H1 (cell line): ENCODE data around the gene CCDC12. TPM values are rescaled to one million over a fixed set of nuclear protein-coding genes. Genes with fewer than 3 reads are reported as not detected.

Source experiments
- CTCF ChIA-PET: fragments of 300-600 bp; sonication (Branson Sonifier 250); formaldehyde crosslinking; loops from one replicate; lab custom pipeline; 2021; ENCODE audit not compliant: partially characterized antibody; lab: Charles Lee
- POLR2A ChIA-PET: fragments of 300-600 bp; sonication (Branson Sonifier 250); formaldehyde crosslinking; loops from one replicate; lab custom pipeline; 2021; ENCODE audit warnings: inconsistent platforms; ENCODE audit not compliant: partially characterized antibody; lab: Charles Lee
- DNase-seq, 2 experiments: peaks; one replicate each; pipeline versions ENCODE4 v3.0.0 to v3.0.0-alpha.2; 2010 to 2022; ENCODE audit warnings: low spot score in 2 of 2, low read depth in 1 of 2, mixed read lengths in 1 of 2
- FAIRE-seq: peaks from 2 replicates; lab custom pipeline; 2011; peaks lifted over from hg19 to GRCh38; lab: Jason Lieb, UNC
- H2AFZ ChIP-seq: 2 replicates; pipeline ENCODE4 v1.8.1; 2012; ENCODE audit warnings: low read length, inconsistent platforms
- H2AK5ac ChIP-seq: 2 replicates; pipeline ENCODE4 v1.6.1; 2013; ENCODE audit warnings: low read depth, low read length
- H2BK120ac ChIP-seq: replicated peaks from 2 replicates; pipeline ENCODE3; 2013; ENCODE audit warnings: low read depth, low read length, inconsistent platforms
- H2BK12ac ChIP-seq: 2 replicates; pipeline ENCODE4 v1.6.1; 2013; ENCODE audit warnings: low read depth, low read length
- H2BK15ac ChIP-seq: 2 replicates; pipeline ENCODE4 v1.6.1; 2013; ENCODE audit warnings: low read length
- H2BK20ac ChIP-seq: 2 replicates; pipeline ENCODE4 v1.6.1; 2013; ENCODE audit warnings: low read length
- H2BK5ac ChIP-seq: 2 replicates; pipeline ENCODE4 v1.6.1; 2013; ENCODE audit warnings: low read depth, low read length
- H3K14ac ChIP-seq: 2 replicates; pipeline ENCODE4 v1.6.1; 2013; ENCODE audit warnings: inconsistent platforms; ENCODE audit not compliant: insufficient read length
- H3K18ac ChIP-seq: 2 replicates; pipeline ENCODE4 v1.6.1; 2013; ENCODE audit warnings: low read length; ENCODE audit errors: extremely low read depth
- H3K23ac ChIP-seq: 2 replicates; pipeline ENCODE4 v1.6.1; 2013; ENCODE audit warnings: inconsistent platforms; ENCODE audit not compliant: insufficient read length
- H3K23me2 ChIP-seq: 2 replicates; pipeline ENCODE4 v1.6.1; 2013; ENCODE audit warnings: low read depth, low read length
- H3K27ac ChIP-seq: 2 replicates; pipeline ENCODE4 v1.6.1; 2011; ENCODE audit warnings: low read depth, low read length, inconsistent platforms
- H3K27me3 ChIP-seq, 4 experiments: replicated peaks in 1 of 4; 1 replicate in 1 of 4; 2 replicates in 3 of 4; pipeline versions ENCODE4 v1.6.1 to v1.8.1; 2011 to 2013; ENCODE audit warnings: low read length in 3 of 4, mild to moderate bottlenecking in 3 of 4, inconsistent platforms in 2 of 4, mixed read lengths in 2 of 4, moderate library complexity in 1 of 4; ENCODE audit not compliant: control insufficient read depth in 3 of 4, insufficient read depth in 3 of 4; ENCODE audit errors: extremely low read depth in 1 of 4
- H3K36me3 ChIP-seq, 4 experiments: 2 replicates each; pipeline versions ENCODE4 v1.6.1 to v1.8.1; 2011 to 2013; ENCODE audit warnings: mild to moderate bottlenecking in 4 of 4, low read length in 3 of 4, moderate library complexity in 2 of 4, control low read depth in 1 of 4, inconsistent platforms in 1 of 4; ENCODE audit not compliant: insufficient read depth in 4 of 4, control insufficient read depth in 2 of 4
- H3K4ac ChIP-seq: replicated peaks from 2 replicates; pipeline ENCODE3; 2013; ENCODE audit warnings: low read length, low read depth, mixed read lengths, inconsistent platforms; ENCODE audit not compliant: insufficient read length
- H3K4me1 ChIP-seq, 4 experiments: replicated peaks in 1 of 4; 1 replicate in 1 of 4; 2 replicates in 3 of 4; pipeline versions ENCODE4 v1.6.1 to v1.8.1; 2011 to 2013; ENCODE audit warnings: low read length in 3 of 4, inconsistent platforms in 2 of 4, mixed read lengths in 1 of 4; ENCODE audit not compliant: insufficient read depth in 4 of 4, control insufficient read depth in 3 of 4
- H3K4me2 ChIP-seq, 2 experiments: 2 replicates each; pipeline versions ENCODE4 v1.6.1 to v1.8.1; 2011 to 2013; ENCODE audit warnings: low read depth in 2 of 2, low read length in 2 of 2, control low read depth in 1 of 2, inconsistent platforms in 1 of 2, mild to moderate bottlenecking in 1 of 2; ENCODE audit not compliant: insufficient read depth in 1 of 2
- H3K4me3 ChIP-seq, 4 experiments: fragments of 200-600, 300-600 bp in 1 of 4; sonication (generic), shearing (Covaris generic), sonication (Bioruptor Twin) in 1 of 4; 2 replicates each; pipeline versions ENCODE4 v1.5.1 to v1.8.1; 2011 to 2016; ENCODE audit warnings: low read length in 4 of 4, low read depth in 3 of 4, control low read depth in 2 of 4, inconsistent platforms in 2 of 4, mild to moderate bottlenecking in 2 of 4, mixed read lengths in 1 of 4, moderate library complexity in 1 of 4; ENCODE audit not compliant: insufficient read depth in 2 of 4; ENCODE audit errors: extremely low read depth in 1 of 4
- H3K56ac ChIP-seq: replicated peaks from 2 replicates; pipeline ENCODE3; 2013; ENCODE audit warnings: low read depth, mild to moderate bottlenecking, mixed read lengths, low read length, inconsistent platforms; ENCODE audit not compliant: insufficient read length
- H3K79me1 ChIP-seq: 2 replicates; pipeline ENCODE4 v1.6.1; 2013; ENCODE audit warnings: low read depth, low read length, control low read depth
- H3K79me2 ChIP-seq, 2 experiments: 2 replicates each; pipeline versions ENCODE4 v1.6.1 to v1.8.1; 2012 to 2013; ENCODE audit warnings: low read length in 2 of 2, mild to moderate bottlenecking in 2 of 2, inconsistent platforms in 1 of 2; ENCODE audit not compliant: insufficient read depth in 2 of 2, control insufficient read depth in 1 of 2
- H3K9ac ChIP-seq, 4 experiments: replicated peaks in 1 of 4; 1 replicate in 1 of 4; 2 replicates in 3 of 4; pipeline versions ENCODE4 v1.6.1 to v1.8.1; 2011 to 2013; ENCODE audit warnings: low read depth in 3 of 4, low read length in 3 of 4, control low read depth in 2 of 4, mild to moderate bottlenecking in 2 of 4, moderate library complexity in 2 of 4, inconsistent platforms in 1 of 4; ENCODE audit errors: extremely low read depth in 1 of 4
- H3K9me3 ChIP-seq, 2 experiments: 2 replicates each; pipeline versions ENCODE4 v1.6.1 to v1.8.1; 2012 to 2013; ENCODE audit warnings: mild to moderate bottlenecking in 2 of 2, moderate library complexity in 2 of 2, control low read depth in 1 of 2, inconsistent platforms in 1 of 2, low read depth in 1 of 2, low read length in 1 of 2, mixed read lengths in 1 of 2; ENCODE audit not compliant: insufficient read depth in 2 of 2
- H4K20me1 ChIP-seq, 2 experiments: replicated peaks in 1 of 2; 2 replicates each; pipeline versions ENCODE3 to v1.8.1; 2011 to 2013; ENCODE audit warnings: inconsistent platforms in 2 of 2, low read length in 2 of 2, mild to moderate bottlenecking in 1 of 2; ENCODE audit not compliant: insufficient read depth in 2 of 2, control insufficient read depth in 1 of 2
- H4K5ac ChIP-seq: 2 replicates; pipeline ENCODE4 v1.6.1; 2013; ENCODE audit warnings: low read length, low read depth, mixed read lengths, inconsistent platforms; ENCODE audit not compliant: insufficient read length
- H4K8ac ChIP-seq: 2 replicates; pipeline ENCODE4 v1.8.0; 2013; ENCODE audit warnings: mild to moderate bottlenecking, moderate library complexity, low read length, inconsistent platforms; ENCODE audit not compliant: insufficient read depth; ENCODE audit errors: extremely low read depth
- H4K91ac ChIP-seq: replicated peaks from 2 replicates; pipeline ENCODE3; 2013; ENCODE audit warnings: low read length, mixed read lengths, inconsistent platforms; ENCODE audit not compliant: insufficient read length
- CEBPB ChIP-seq: IDR thresholded peaks from 2 replicates; pipeline ENCODE4 v1.6.1; 2012; ENCODE audit warnings: low read depth, low read length
- CTBP2 ChIP-seq: IDR thresholded peaks from 2 replicates; pipeline ENCODE4 v1.7.0; 2011; ENCODE audit warnings: borderline replicate concordance, mild to moderate bottlenecking, moderate library complexity, mixed read lengths, low read length; ENCODE audit not compliant: insufficient read depth, insufficient read length
- POLR2AphosphoS5 ChIP-seq: IDR thresholded peaks from 2 replicates; pipeline ENCODE4 v1.6.1; 2011; ENCODE audit warnings: low read depth, low read length
- WGBS, 2 experiments: shearing (Covaris generic) in 1 of 2; methylation state at CpG; one replicate each; pipeline versions ENCODE4 v1.1.6 to v1.1.7; 2013 to 2015; ENCODE audit warnings: low lambda C conversion rate in 2 of 2, mixed read lengths in 2 of 2, inconsistent platforms in 1 of 2, low coverage in 1 of 2, missing lambda C conversion rate in 1 of 2; ENCODE audit not compliant: insufficient replicate concordance in 2 of 2, insufficient coverage in 1 of 2, insufficient read length in 1 of 2; ENCODE audit errors: extremely low coverage in 1 of 2, missing lambda C conversion rate in 1 of 2; 5-methylcytosine and 5-hydroxymethylcytosine counted together
- polyA plus RNA-seq, 7 experiments: library from polyadenylated mRNA; depleted of rRNA in 3 of 7; stranded (reverse) in 5 of 7; unstranded in 2 of 7; fragments of >200 nt in 5 of 7; fragments of 200-250 nt in 2 of 7; gene quantifications; 1 replicate in 5 of 7; 2 replicates in 1 of 7; 4 replicates in 1 of 7; pipeline versions ENCODE4 v1.2.1 to v1.2.3, GENCODE V29; 2011 to 2013; ENCODE audit warnings: missing spikeins in 2 of 7, mixed read lengths in 2 of 7
- total RNA-seq: library from RNA; stranded (reverse); fragmentation: NEBNext Ultra II Directional; extraction: Animal tissue kit (Norgen Biotek cat#: 25700); gene quantifications from 2 replicates; pipeline ENCODE4 v1.2.1, GENCODE V29; 2021

The CCDC12 gene
- total and polyA plus RNA-seq, 2 of the 8 experiments (the other 6 are each of a cell fraction or from before 2014, with no cell fraction given), result 29.5 to 41.3 TPM

- no peak overlapping the region for H2BK15ac ChIP-seq
- no peak overlapping the region for H2AK5ac ChIP-seq
- ChIA-PET CTCF (interaction anchor here (0.8 to 2.6 kb wide), 7 partner anchors 9 to 87 kb away, joined by 3 to 9 read pairs (median 4); no protein-coding TSS in a partner anchor), POLR2A (interaction anchor here (1.0 to 2.6 kb wide), 4 partner anchors 9 to 20 kb away, joined by 4 to 12 read pairs (median 7); partner anchors contain the start of genes CCDC12 and NBEAL2)
- no peaks in the 10 kb centered on the region for H3K27me3 ChIP-seq
- H3K4ac ChIP-seq, result no peak overlapping the region
- no peak overlapping the region for H4K91ac ChIP-seq
- H3K9ac ChIP-seq, result no peak overlapping the region; a peak in 1 of 7 replicates
- no peak overlapping the region for H2BK120ac ChIP-seq
- no peak overlapping the region for H3K56ac ChIP-seq
- H3K14ac ChIP-seq, result no peak overlapping the region
- peaks cover 4% of the 10 kb centered on the region; the same call in 1 of the 2 replicates for H3K23me2 ChIP-seq
- no peak overlapping the region for H2BK20ac ChIP-seq
- H4K20me1 ChIP-seq, result peaks cover 23 to 34% of the 10 kb centered on the region in 2 experiments
- H2AFZ ChIP-seq, result no peak overlapping the region
- no peak overlapping the region for H2BK12ac ChIP-seq
- H3K79me1 ChIP-seq, result peaks cover 42% of the 10 kb centered on the region
- no peak for TF ChIP-seq CTBP2
- TF ChIP-seq CEBPB, result no peak
- TF ChIP-seq POLR2AphosphoS5, result 0 out of 2 replicates have a peak, but pooled peaks have one; percentile 7
- H3K18ac ChIP-seq, result no peak overlapping the region
- FAIRE-seq, result no peak
- peaks cover 35 to 80% of the 10 kb centered on the region in 2 experiments for H3K79me2 ChIP-seq
- H3K4me1 ChIP-seq, result peaks cover 0 to 5% (median 2%) of the 10 kb centered on the region in 4 experiments; a peak in 2 of 7 replicates
- DNase-seq, result no peak
- no peak overlapping the region; the same call in 1 of the 2 replicates for H4K8ac ChIP-seq
- H3K36me3 ChIP-seq, result peaks cover 0 to 5% (median 0%) of the 10 kb centered on the region in 4 experiments; a peak in 1 of 8 replicates
- H2BK5ac ChIP-seq, result no peak overlapping the region
- peaks cover 0 to 6% of the 10 kb centered on the region in 2 experiments; a peak in 2 of 4 replicates for H3K9me3 ChIP-seq
- H4K5ac ChIP-seq, result no peak overlapping the region
- 92% methylated on average over 4 of the region's 4 CpGs; no CpG with 5 or more reads in 1 of the 2 experiments for WGBS, 2 experiments
- no peak overlapping the region for H3K27ac ChIP-seq
- H3K23ac ChIP-seq, result no peak overlapping the region
- H3K4me2 ChIP-seq, result peak overlapping the region in 1 of 2 experiments; percentile 32; a peak in 2 of 4 replicates
- H3K4me3 ChIP-seq, result no peak overlapping the region
Observed at GRCh38 chr3:46960081-46960701, 16.4 kb downstream of the CCDC12 start.
